CD4-positive, alpha-beta T cell treated with Interleukin-6 for 4 hours (primary cell): Measurements from ENCODE around the gene ZWILCH.
"Not testable (repeated sequence)": the region's sequence is repeated elsewhere in the genome, so short reads cannot be mapped to it uniquely, and the experiment has no call there.

Experiments used
- DNase-seq: peaks from one replicate; pipeline ENCODE4 v3.0.0-alpha.2; 2020; ENCODE audit warnings: mixed read lengths

The ZWILCH gene

DNA sequence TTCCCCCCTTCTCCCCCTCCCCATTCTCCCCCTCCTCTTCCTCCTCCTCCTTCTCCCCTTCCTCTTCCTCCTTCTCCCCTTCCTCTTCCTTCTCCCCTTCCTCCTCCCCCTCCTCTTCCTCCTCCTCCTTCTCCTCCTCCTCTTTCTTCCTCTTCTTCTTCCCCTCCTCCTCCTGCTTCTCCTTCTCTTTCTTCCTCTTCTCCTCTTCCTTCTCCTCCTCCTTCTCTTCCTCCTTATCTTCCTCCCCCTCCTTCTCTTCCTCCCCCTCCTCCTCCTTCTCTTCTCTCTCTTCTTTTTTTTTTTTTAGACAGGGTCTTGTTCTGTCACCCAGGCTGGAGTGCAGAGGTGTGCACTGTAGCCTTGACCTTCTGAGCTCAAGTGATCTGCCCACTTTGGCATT lies 81.9 kb downstream of the ZWILCH start:
- DNase-seq, result no peak

DNA sequence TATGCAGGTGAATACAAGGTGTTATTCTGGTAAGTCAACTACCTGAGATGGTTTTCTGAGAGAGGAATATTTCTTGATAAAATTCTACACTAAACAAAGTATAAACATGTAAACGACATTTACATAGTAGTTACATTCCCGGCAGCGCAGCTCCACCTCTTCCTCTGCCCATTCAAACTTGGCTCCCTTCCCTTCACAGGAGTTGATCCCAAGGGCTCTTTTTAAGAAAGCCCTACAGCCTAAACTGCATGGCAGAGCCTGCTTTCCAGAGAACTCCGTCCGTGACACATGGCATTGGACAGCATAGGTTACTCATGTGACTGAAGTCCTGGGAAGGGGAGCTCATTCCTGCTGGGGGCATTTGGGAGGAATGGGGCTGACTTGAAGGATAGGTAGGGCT lies 82.6 kb downstream of the ZWILCH start:
- DNase-seq, result no peak

DNA sequence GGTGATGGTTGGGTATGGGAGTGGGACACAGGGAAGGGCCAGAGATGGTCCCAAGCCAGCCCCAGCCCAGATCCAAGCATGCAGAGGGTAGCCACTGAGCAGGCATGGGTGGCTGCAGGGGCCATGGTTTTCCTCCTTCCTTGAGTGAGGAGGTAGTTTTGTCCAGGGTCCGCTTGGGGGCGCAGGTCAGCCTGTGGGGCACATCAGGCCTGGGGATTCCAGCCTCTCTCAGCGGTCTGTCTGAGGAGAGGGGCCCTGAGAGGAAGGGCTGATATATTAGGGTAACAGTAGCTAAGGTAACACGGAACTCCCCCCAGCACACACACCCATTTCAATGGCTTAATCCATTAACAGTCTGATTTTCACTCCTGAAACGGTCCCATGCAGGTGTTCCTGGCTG lies 83.4 kb downstream of the ZWILCH start:
- no peak for DNase-seq

DNA sequence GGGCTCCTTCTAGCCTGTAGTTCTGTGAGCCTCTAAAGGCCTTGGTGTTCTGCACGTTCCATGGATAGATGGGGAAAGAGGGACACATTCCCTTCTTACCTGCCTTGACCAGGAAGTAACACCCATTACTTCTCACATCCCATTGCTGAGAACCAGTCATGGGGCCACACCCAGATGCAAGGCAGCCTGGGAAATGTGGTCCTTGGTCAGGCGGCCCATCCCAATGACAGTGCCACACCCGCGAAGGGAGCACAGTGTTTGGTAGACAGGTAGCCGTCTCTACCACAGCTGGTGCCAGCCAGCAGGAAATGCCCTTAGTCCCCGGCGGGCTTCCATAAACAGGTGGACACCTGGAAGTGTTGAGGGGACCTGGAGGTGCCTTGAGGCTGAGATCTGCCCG lies 83.8 kb downstream of the ZWILCH start:
- DNase-seq, result no peak

DNA sequence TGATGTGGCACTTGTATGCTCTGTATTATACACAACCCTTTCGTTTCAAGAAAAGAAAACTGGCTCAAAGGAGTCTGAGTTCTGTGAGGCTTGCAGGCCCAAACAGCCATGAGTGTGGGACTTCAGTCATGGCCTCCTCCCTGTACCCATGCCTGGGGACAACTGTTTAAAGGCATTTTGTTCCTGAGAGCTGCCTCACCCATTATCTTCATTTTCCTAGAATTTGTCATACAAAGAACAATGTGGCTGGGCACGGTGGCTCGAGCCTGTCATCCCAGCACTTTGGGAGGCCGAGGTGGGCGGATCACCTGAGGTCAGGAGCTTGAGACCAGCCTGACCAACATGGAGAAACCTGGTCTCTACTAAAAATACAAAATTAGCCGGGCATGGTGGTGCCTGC lies 84.3 kb downstream of the ZWILCH start:
- DNase-seq, result not testable (repeated sequence)

DNA sequence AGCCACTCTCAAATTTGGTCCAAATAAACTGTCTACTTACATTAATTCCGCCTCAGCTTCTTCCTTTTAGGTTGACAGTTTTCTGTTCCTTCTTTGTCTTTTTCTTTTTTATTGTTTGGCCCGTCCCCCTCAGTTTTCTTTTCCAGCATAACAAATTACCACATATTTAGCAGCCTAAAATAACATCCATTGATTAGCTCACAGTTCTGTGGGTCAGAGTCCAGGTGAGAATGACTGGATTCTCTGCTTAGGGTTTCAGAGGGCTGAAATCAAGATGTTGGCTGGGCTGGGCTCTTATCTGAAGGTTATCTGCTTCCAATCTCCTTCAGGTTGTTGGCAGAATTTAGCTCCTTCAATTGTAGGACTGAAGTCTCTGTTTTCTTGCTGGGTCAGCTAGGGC lies 85.3 kb downstream of the ZWILCH start:
- no peak for DNase-seq

DNA sequence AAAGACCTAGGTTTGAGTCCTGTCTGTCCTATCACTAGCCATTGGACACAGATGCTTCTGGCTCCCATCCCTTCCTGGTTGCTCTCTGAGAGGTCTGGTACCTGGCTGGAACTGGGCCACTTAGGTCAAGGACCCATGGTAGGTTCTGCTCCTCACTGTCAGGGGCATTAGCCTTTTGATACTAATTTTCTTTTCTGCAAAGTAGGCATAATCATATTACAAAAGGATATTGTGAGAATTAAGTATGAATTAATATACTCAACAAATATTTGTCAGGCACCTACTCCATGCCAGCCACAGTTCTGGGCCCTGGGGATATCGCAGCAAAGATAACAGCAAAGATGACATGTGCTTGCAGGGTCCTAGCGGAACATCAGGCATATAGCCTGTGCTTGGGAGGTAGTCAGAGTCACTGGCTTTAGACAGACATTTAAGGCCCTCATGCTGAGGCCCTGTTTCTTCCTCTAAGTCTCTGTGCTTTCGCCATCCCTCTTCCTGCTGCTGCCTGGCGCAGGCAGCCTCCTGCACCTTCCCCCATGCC lies 86.3 kb downstream of the ZWILCH start:
- no peak for DNase-seq

DNA sequence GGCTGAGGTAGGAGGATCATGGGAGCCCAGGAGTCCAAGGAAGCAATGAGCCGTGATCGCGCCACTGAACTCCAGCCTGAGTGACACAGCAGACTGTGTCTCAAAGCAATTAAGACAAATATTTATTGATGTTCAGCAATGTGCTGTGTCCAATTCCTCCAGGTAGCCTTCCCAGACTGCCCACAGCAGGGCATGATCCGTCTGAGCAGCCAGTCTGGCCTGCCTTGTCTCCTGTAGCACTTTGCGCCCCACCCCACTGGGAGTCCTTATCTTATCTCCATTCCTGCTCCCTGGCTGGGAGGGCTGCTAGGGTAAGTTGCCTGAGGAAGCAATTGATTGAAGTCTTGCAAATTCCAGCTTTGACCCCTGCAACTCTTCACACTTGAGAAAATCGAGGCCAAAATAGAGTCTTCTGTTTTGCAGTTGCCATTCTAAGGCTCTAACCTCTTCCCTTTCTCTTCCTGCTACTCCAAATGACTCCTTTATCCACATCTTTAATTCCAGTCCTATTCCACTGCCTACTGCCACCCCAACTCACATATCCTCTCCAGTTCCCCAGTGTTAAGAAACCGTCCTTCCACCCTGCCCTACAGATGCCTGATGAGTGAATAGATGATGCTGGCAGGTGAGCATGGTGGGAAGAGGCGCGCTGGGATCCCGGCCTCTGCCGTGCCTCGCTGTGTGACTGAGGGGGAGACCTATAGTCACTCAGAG lies 87.5 kb downstream of the ZWILCH start:
- no peak for DNase-seq

DNA sequence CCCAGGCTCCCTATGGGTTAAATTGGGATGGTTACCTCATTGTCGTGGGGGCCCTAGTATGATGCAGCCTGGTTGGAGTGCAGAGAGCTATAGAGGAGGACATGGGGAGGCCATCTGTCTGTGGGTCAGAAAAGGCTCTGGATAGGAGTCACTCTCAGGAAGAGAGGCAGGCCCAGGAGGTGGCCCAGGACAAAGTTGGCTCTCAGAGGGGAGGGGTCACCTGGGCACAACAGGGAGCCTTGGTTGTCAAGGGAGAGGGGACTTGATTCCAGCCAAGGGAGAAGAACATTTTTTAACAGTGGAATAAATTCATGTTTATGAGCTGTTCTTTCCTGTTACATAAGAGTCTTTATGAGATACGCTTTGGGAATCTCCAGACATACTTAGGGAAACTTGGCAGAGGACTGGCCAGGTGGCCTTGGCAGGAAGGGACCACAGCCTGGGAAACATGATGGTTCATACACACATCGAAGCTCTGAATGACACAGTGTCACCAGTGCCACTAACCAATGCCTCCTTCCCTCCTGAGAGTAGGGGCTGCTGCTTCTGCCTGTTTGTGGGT lies 88.2 kb downstream of the ZWILCH start:
- no peak for DNase-seq

DNA sequence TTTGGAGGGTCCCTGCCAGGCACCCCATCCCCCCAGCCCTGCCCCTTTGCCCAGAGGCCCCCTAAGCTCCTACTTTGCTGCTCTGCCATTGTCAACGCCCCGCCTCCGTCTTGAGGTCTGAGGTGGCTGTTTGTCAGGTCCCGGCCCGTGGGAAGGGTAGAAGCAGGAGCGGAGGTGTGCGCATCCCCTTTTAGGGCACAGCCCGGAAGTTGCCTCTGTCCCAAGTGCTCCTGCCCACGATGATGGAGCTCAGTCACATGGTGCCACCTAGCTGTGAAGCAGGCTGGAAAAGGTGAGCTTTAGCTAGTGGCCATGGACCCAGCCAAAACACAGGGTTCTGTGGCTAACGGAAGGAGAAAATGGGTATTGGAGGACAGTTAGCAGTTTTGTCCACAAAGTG lies 89.2 kb downstream of the ZWILCH start:
- DNase-seq, result no peak

DNA sequence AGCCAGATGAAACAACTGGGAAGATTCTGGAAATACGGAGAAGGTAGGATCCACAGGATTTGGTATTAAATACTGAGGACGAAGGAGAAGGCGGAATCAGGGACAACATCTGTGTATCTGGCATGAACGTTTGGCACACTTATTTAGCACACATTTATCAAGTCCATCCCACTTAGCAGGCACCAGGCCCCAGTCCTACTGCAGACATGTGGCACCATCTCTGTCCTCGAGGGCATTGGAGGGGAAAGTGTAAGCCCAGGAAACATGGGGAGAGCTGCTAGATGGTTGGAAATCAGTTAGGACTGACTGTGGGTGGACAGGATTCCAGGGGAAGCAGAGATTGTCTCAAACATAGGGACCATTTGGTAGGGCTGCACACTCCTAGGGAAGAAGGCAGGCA lies 89.7 kb downstream of the ZWILCH start:
- no peak for DNase-seq

DNA sequence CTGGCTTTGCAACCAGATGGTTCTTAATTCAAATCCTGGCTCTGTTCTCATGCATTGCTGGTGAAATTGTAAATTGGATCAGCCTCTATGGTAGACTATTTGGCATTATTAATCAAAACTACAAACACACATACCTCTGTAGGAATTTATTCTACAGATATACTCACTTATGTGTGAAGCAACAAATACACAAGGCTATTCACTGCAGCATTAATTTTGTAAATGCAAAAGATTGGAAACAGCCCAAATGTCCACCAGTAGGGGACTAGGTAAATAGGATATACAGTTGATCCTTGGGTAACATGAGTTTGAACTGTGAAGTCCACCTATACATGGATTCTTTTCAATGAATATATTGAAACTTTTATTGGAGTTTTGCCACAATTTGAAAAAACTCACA lies 90.2 kb downstream of the ZWILCH start:
- no peak for DNase-seq

DNA sequence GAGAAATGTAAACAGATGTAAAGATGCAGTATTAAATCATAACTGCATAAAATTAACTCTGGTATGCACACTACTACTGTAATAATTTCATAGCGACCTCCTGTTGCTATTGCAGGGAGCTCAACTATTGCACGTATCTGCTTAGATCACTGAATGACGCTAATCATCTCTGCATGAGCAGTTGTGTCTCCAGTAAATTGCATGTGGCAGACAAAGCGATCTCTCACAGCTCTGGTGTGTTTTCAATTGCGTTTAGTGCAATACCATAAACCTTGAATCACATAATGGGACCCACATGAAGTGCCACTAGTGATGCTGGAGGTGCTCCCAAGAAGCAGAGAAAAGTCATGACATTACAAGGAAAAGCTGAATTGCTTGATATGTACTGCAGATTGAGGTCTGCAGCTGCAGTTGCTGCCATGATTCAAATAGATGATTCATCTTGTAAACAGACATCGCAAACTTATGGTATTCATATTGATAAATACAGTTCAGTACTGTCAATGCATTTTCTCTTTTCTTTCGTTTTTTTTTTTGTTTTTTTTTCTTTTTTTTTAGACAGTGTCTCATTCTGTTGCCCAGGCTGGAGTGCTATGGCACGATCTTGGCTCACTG lies 90.9 kb downstream of the ZWILCH start:
- no peak for DNase-seq

DNA sequence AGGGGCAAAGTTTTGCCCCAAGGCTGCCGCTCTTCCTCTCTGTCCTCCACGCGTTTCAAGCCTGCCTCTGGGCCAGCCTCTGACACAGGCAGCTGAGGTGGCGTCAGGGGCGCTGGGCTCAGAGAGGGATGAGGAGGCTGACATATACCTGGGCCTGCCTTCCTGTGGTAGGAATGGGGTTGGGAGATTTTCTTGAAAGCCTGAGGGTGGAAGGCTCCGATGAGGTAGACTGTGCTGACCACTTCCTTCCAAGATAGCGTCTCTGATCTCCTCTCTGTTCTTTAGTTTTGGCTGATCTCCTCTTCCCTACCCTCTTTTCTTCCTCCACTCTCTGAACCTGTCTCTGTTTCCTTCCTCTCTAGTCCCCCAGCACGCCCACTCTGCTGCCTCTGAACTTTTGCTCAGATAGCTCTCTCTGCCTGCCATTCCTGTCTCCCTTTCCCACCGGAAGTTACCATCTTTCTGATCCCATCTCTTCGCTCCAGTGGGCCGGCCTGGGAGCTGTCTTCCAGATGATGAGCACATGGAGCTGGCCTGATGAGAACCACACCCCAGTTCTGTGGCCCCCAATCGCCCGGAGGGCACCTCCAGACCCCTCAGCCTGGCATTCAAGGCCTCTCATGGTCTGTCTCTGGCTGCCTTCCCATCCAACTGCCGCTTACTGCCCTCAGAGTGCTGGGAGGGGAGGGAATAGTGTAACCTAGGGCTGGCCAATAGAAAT lies 93.1 kb downstream of the ZWILCH start:
- no peak for DNase-seq
